Erythroblast (primary cell): Measurements from ENCODE around the gene GNA12.

ENCODE experiments used
- GATA1 ChIP-seq: IDR thresholded peaks from 2 replicates; pipeline ENCODE4 v1.6.1; 2011; ENCODE audit warnings: low read depth, mild to moderate bottlenecking, control low read depth, low read length, moderate library complexity
- POLR2A ChIP-seq: IDR thresholded peaks from 2 replicates; pipeline ENCODE4 v1.6.1; 2011; ENCODE audit warnings: mild to moderate bottlenecking, low read length

GRCh38 chr7:2804227-2804763 lies 39.8 kb downstream of the GNA12 start:
- TF ChIP-seq POLR2A (no peak), GATA1 (no peak)
